Measurements from ENCODE around the gene C15orf62.

Gene C15orf62

GRCh38 chr15:40782609-40783227 lies 12.9 kb downstream of the C15orf62 start:
- peak; percentile 59 to 73 for DNase-seq (ENCODE audit: low read depth in 2 of 2)

GRCh38 chr15:40785164-40785563 lies 15.4 kb downstream of the C15orf62 start:
- no peak for DNase-seq (ENCODE audit: low read depth in 2 of 2)

GRCh38 chr15:40785814-40786213 lies 16.0 kb downstream of the C15orf62 start:
- DNase-seq (ENCODE audit: low read depth in 2 of 2) = no peak

DNA sequence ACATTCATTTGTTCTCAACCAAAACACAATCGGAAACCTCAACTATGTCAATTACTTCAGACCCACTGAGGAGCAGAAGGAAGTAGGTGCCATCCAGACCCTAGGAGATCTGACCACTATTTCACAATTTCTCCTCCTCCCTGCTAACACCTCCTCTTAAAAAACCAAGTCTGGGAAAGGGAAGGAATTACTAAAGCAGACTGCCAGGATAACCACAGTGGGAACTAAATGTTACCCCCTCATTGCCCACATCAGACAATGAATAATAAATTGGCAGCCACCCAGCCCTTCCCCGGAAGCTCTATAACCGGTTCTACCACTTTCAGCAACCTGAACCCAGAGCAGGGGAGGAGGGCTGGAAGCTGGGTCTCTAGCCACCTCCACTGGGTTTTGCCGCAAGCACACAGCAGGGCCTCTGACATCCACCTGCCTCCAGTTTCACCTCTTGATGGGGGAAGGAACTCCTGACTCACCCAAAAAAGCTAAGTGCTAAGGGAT lies 17.6 kb downstream of the C15orf62 start:
- DNase-seq (ENCODE audit: low read depth in 2 of 2) = peak; percentile 50 to 53

- no peak for DNase-seq (ENCODE audit: low read depth in 2 of 2)
Measured at GRCh38 chr15:40787991-40788390, 18.2 kb downstream of the C15orf62 start.

- DNase-seq (ENCODE audit: low read depth in 2 of 2) = no peak
Measured at GRCh38 chr15:40789119-40789518, 19.3 kb downstream of the C15orf62 start.

DNA sequence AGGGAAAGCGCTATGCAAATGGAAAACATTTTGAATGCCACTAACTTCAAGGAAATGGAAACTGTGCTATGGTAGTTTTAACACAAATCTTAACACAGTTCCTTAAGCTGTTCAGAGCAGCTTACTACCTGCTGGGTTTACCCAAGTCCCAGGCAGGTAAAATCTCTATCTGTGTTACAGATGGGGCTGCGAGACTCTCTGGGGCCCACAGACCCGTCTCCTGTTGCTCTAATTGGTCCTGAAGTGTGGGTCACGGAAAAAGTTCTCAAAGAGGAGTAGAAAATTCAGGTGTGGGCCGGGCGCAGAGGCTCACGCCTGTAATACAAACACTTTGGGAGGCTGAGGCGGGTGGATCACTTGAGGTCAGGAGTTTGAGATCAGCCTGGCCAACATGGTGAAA lies 20.2 kb downstream of the C15orf62 start:
- DNase-seq (ENCODE audit: low read depth in 2 of 2) = no peak

- DNase-seq (ENCODE audit: low read depth in 2 of 2) = no peak
Measured at GRCh38 chr15:40790718-40791117, 20.9 kb downstream of the C15orf62 start.

GRCh38 chr15:40792394-40792793 lies 22.6 kb downstream of the C15orf62 start:
- no peak for DNase-seq (ENCODE audit: low read depth in 2 of 2)

DNA sequence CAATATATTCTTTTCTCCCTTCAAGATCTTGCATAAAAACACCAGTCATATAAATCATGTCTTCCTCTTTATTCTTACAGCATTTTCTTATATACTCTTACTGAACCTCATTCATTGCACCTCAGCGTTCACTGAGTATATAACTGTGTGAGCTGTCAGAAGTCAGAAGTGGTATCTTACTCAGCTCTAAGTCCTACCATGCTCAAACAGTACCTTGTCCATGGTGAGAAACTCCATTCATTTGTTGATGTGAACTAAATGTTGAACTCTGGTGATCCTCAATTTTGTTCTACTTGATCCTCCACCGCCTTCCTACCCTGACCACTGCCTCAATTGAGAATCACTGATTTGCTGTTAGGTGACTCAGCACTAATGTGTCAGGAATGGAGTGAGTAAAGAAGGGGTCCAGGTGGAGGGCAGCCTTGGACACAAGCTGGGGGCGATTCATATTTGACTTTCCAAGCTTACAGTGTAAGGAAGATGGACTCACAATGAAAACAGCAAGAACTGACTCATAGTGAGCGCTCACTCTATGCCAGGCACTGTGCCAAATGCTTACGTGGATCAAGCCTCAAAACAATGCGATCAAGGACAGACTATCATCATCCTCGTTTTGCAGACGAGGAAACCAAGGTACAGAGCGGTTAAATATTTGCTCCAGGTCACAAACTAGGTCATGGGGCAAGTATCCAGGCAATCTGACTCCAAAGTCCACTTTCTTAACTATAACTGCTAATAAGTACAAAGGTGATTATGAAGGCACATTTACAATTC lies 23.6 kb downstream of the C15orf62 start:
- no peak for DNase-seq (ENCODE audit: low read depth in 2 of 2)

- DNase-seq (ENCODE audit: low read depth in 2 of 2) = no peak
Measured at GRCh38 chr15:40796041-40796440, 26.3 kb downstream of the C15orf62 start.

DNA sequence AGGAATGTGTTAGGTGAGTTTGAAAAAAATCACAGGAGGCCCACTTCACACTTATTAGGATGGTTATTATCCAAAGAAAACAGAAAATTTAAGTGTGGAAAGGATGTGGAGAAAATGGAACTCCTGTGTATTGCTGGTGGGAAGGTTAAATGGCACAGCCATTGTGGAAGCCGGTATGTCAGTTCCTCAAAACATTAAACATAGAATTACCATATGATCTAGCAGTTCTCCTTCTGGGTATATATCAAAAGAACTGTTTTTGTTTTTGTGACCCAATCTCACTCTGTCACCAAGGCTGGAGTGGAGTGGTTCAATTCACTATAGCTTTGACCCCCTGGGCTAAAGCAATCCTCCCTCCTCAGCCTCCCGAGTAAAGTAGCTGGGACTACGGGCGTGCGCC lies 26.7 kb downstream of the C15orf62 start:
- DNase-seq (ENCODE audit: low read depth in 2 of 2) = no peak

GRCh38 chr15:40799523-40799922 lies 29.7 kb downstream of the C15orf62 start:
- no peak for DNase-seq (ENCODE audit: low read depth in 2 of 2)

DNA sequence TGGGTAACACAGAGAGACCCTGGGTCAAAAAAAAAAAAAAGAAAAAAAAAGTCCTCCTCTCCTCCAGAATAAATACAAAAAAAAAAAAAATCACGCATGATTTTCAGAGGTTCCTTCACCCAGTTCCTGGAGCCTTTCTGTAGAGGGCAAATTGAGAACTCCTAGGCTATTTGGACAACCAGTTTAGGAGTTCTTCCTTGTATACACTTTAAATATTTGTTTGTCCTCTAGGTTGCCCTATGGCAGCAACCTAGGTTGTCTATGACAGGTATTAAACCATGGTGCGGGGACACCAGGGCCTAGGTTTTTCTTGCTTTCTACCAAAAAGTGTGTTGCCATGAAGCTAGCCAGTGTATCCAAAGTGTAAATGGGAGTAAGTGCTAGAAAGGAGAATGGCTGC lies 33.3 kb downstream of the C15orf62 start:
- no peak for DNase-seq (ENCODE audit: low read depth in 2 of 2)

GRCh38 chr15:40803688-40804087 lies 33.9 kb downstream of the C15orf62 start:
- no peak for DNase-seq (ENCODE audit: low read depth in 2 of 2)

DNA sequence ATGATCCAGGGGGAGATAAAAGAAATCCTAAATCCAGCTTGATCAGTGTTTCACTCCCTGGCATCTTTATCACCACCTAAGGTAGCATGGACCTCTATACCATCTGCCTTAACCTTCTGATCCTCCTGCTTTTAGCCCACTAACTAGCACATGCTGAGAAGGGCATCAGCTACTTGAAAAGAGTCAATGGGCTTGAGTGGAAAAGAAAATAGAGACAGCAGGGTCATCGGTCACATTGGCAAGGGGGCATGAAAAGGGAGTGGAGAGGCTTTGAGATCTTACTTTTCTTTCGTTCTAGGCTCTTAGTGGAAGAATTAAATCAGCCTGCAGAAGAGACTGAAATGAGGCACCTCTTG lies 36.9 kb downstream of the C15orf62 start:
- no peak for DNase-seq (ENCODE audit: low read depth in 2 of 2)

DNA sequence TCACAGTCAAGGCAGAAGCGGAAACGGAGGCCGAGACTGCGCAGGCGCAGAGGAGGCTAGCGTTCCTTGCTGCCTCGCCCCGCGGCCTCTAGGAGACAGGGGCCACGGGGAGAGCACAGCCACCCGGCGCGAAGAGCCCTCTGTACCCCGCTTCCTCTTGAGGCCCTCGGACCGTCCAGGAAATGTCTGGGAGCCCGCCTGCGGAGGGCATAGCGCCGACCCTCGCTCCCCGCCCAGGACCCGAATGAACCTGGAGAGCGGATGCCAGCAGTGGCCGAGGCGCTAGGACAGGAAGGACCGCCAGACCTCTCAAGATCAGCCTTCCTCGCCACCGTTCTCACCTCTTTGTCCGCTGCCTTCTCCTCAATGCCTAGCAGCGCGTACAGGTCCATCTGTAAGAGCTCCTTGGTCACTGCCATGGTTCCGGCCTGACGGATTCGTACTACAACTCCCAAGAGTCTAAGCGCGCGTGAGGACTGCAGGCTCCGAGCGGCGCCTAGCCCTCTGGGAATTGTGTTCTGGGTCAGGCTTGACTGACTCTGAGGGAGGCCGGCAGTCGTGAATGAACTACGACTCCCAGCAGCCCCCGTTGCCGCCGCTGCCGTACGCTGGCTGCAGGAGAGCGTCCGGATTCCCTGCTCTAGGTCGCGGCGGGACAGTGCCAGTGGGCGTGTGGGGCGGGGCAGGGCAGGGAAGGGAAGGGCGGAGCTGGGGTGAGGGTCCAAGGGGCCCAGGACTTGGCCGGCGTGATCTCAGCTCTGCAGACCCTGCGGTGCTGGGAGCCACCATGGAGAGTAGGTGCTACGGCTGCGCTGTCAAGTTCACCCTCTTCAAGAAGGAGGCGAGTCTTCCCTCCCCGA lies 37.5 kb downstream of the C15orf62 start, which contains the start of the genes DNAJC17 and ZFYVE19:
DNAJC17 (minus strand) TSS at position 446 of the 860 bp plus-strand sequence; CDS start at position 419, 27 bp downstream.
ZFYVE19 (plus strand) TSS at position 62 of the 860 bp plus-strand sequence; CDS start at position 563, 501 bp downstream.
- DNase-seq (ENCODE audit: low read depth in 2 of 2) = peak; percentile 90 to 96

GRCh38 chr15:40807888-40808461 lies 38.2 kb downstream of the C15orf62 start:
- DNase-seq (ENCODE audit: low read depth in 2 of 2) = no peak

DNA sequence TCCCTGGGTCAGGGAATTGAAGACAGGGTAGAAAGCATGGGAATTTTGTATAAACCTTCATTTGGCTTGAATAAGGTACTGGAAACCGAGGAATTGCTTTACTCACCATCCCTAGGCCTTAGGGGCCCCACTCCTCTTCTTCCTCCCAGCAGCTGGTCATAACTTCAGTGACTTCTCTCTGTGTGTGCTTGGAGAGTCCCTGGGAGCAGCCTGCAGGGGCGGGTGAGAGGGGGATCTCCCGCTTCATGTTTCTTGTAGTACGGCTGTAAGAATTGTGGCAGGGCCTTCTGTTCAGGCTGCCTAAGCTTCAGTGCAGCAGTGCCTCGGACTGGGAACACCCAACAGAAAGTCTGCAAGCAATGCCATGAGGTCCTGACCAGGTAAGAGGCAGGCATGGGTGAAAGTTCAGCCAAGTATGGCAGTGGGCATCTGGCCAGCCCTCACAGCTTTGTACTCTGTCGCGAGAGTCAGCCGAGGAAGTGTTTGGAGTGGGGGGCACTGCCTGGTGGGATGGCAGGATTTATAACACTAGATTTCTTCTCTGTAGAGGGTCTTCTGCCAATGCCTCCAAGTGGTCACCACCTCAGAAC lies 39.2 kb downstream of the C15orf62 start:
- no peak for DNase-seq (ENCODE audit: low read depth in 2 of 2)

DNA sequence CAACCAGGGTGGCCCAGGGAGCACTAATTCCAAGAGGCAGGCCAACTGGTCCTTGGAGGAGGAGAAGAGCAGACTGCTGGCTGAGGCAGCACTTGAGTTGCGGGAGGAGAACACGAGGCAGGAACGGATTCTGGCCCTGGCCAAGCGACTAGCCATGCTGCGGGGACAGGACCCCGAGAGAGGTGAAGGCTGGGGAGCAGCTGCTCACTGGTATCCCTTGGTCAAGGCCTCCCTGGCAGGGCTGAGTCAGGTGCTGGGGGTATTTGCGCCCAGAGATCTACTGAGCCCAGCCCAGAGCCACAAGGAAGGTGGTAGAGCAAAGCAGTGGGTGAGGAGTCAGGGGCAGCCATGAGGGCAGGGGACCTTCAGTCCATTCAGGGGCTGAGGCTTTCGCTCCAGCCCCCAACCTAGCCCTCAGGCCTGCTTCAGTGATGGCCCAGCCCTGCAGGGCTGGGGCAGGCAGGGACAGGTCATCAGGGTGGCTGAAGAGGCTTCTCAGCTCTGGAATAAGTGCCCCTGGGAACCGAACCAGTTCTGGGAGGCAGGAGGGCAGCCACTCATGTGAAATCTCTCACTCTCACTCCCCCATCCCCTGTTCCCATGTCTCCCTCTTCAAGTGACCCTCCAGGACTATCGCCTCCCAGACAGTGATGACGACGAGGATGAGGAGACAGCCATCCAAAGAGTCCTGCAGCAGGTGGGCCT lies 43.1 kb downstream of the C15orf62 start:
- DNase-seq (ENCODE audit: low read depth in 2 of 2) = no peak
